Suprapubic skin (tissue), 4 donors: ENCODE data around the gene HES3. TPM values are rescaled to one million over a fixed set of nuclear protein-coding genes. Genes with fewer than 3 reads are reported as not detected.

Source experiments
- DNase-seq, 2 donors: peaks; one replicate each; pipeline ENCODE4 v3.0.0-alpha.2; 2019; ENCODE audit warnings: low spot score in 2 of 2
- H3K27ac ChIP-seq: fragments of 200-600 bp; sonication (generic); one replicate; pipeline ENCODE4 v1.5.1; 2019
- H3K27me3 ChIP-seq: fragments of 200-600 bp; sonication (generic); one replicate; pipeline ENCODE4 v1.5.1; 2019
- H3K36me3 ChIP-seq: fragments of 200-600 bp; sonication (generic); one replicate; pipeline ENCODE4 v1.5.1; 2019
- H3K4me1 ChIP-seq: fragments of 200-600 bp; sonication (generic); one replicate; pipeline ENCODE4 v1.5.1; 2019
- H3K4me3 ChIP-seq: fragments of 200-600 bp; sonication (generic); one replicate; pipeline ENCODE4 v1.5.1; 2019; ENCODE audit warnings: mild to moderate bottlenecking
- H3K9me3 ChIP-seq: fragments of 200-600 bp; sonication (generic); one replicate; pipeline ENCODE4 v1.5.1; 2019
- CTCF ChIP-seq, 2 donors: fragments of 200-600 bp in 1 of 2; fragments of 450-650 bp in 1 of 2; sonication (generic) in 1 of 2; IDR thresholded peaks; one replicate each; pipeline ENCODE4 v1.5.1; 2016 to 2019; ENCODE audit warnings: antibody characterized with exemption in 2 of 2, mild to moderate bottlenecking in 1 of 2, moderate library complexity in 1 of 2
- EP300 ChIP-seq: sonication (generic); formaldehyde crosslinking; IDR thresholded peaks from one replicate; pipeline ENCODE4 v1.6.1; 2017; ENCODE audit warnings: antibody characterized with exemption
- POLR2A ChIP-seq, 2 donors: fragments of 450-650 bp; IDR thresholded peaks; one replicate each; pipeline ENCODE4 v1.6.1; 2017; ENCODE audit warnings: antibody characterized with exemption in 2 of 2, mild to moderate bottlenecking in 2 of 2, moderate library complexity in 2 of 2
- POLR2AphosphoS5 ChIP-seq, 3 donors: sonication (generic); formaldehyde crosslinking; IDR thresholded peaks; one replicate each; pipeline ENCODE4 v1.6.1; 2017; ENCODE audit warnings: antibody characterized with exemption in 3 of 3
- WGBS: methylation state at CpG from one replicate; pipeline ENCODE4 v1.1.5; 2018; 5-methylcytosine and 5-hydroxymethylcytosine counted together
- total RNA-seq, 4 donors: library from RNA; depleted of rRNA; stranded (reverse); fragments of >200 nt; gene quantifications; one replicate each; pipeline ENCODE4 v1.1.0, GENCODE V29; 2016

HES3 gene
- total RNA-seq, 4 donors from 2014 or later: not detected

- H3K27me3 ChIP-seq: peaks cover 32% of the 10 kb centered on the region
- H3K27ac ChIP-seq: no peak overlapping the region
- peaks cover 43% of the 10 kb centered on the region for H3K4me1 ChIP-seq
- TF ChIP-seq POLR2AphosphoS5 (IDR thresholded peaks at IDR 0.05): no peak
- no peaks in the 10 kb centered on the region for H3K36me3 ChIP-seq
- 90% methylated on average over 10 of the region's 10 CpGs for WGBS
- no peak overlapping the region for H3K4me3 ChIP-seq
- no peak for DNase-seq
- no peaks in the 10 kb centered on the region for H3K9me3 ChIP-seq
Measured at GRCh38 chr1:6207921-6208320, 36.1 kb upstream of the HES3 start.

- WGBS: 7% methylated on average over 3 of the region's 99 CpGs
- no peaks in the 10 kb centered on the region for H3K36me3 ChIP-seq
- H3K4me1 ChIP-seq: peaks cover 43% of the 10 kb centered on the region
- peaks cover 32% of the 10 kb centered on the region for H3K27me3 ChIP-seq
- no peak for TF ChIP-seq POLR2AphosphoS5 (IDR thresholded peaks at IDR 0.05)
- peak; percentile 38 to 76 for TF ChIP-seq CTCF (IDR thresholded peaks at IDR 0.05)
- no peak overlapping the region for H3K27ac ChIP-seq
- DNase-seq: no peak
- H3K9me3 ChIP-seq: no peaks in the 10 kb centered on the region
- peak overlapping the region; percentile 51 for H3K4me3 ChIP-seq
Measured at GRCh38 chr1:6208723-6209660, 35.0 kb upstream of the HES3 start.

- no peak for DNase-seq
- Histone ChIP-seq H3K4me1 (peaks cover 40% of the 10 kb centered on the region), H3K9me3 (no peaks in the 10 kb centered on the region), H3K27me3 (peaks cover 32% of the 10 kb centered on the region), H3K4me3 (no peak overlapping the region), H3K36me3 (no peaks in the 10 kb centered on the region), H3K27ac (no peak overlapping the region)
- 75% methylated on average over 5 of the region's 17 CpGs for WGBS
- TF ChIP-seq POLR2AphosphoS5 (IDR thresholded peaks at IDR 0.05) (no peak), CTCF (IDR thresholded peaks at IDR 0.05) (no peak), POLR2A (IDR thresholded peaks at IDR 0.05) (no peak), EP300 (no peak)
Measured at GRCh38 chr1:6209661-6210580, 34.1 kb upstream of the HES3 start.

DNA sequence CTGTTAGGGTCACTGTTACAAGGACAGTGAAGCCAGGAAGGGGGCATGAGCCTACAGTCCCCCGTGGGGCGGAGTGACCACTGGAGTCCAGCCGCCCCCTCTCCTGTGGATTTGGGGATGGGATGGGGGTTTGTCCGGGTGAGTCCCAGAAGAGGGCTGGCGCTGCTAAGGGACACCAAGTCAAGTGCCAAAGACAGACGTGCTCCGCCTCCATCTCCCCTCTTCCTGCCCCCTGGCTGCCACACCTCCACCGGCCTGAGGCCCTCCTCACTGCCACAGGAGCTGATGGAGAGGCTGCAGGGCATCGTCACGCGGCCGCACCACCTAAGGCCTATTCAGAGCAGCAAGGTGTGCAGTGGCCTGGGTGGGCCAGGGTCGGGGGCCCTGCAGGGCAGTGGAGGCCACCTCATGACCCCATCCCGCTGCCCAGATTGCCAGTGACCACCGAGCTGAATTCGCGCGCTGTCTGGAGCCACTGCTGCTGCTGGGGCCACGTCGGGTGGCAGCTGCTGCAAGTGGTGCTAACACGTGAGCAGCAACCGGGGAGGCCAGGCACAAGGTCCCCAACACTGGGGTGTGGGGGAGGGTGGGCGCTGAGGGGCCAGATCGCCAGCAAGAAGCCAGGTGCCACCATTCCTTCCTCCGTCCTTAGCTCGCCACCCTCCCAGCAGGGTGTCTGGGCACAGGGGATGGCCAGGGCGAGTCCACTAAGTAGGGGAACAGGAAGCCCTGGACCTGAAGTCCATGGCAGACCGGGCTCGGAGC is 33.2 kb upstream of the HES3 start:
- no peaks in the 10 kb centered on the region for H3K36me3 ChIP-seq
- H3K27me3 ChIP-seq: peaks cover 28% of the 10 kb centered on the region
- H3K27ac ChIP-seq: no peak overlapping the region
- TF ChIP-seq EP300 (no peak), POLR2AphosphoS5 (IDR thresholded peaks at IDR 0.05) (no peak), POLR2A (IDR thresholded peaks at IDR 0.05) (no peak), CTCF (IDR thresholded peaks at IDR 0.05) (no peak)
- 98% methylated on average over 11 of the region's 29 CpGs for WGBS
- H3K4me3 ChIP-seq: no peak overlapping the region
- peaks cover 31% of the 10 kb centered on the region for H3K4me1 ChIP-seq
- H3K9me3 ChIP-seq: no peaks in the 10 kb centered on the region
- no peak for DNase-seq

- no peaks in the 10 kb centered on the region for H3K9me3 ChIP-seq
- 81% methylated on average over 14 of the region's 16 CpGs for WGBS
- H3K4me1 ChIP-seq: peaks cover 22% of the 10 kb centered on the region
- peaks cover 19% of the 10 kb centered on the region for H3K27me3 ChIP-seq
- H3K36me3 ChIP-seq: no peaks in the 10 kb centered on the region
- H3K4me3 ChIP-seq: no peak overlapping the region
- H3K27ac ChIP-seq: no peak overlapping the region
- TF ChIP-seq POLR2AphosphoS5 (IDR thresholded peaks at IDR 0.05) (no peak), CTCF (IDR thresholded peaks at IDR 0.05) (no peak), POLR2A (IDR thresholded peaks at IDR 0.05) (no peak), EP300 (no peak)
- DNase-seq: no peak
Measured at GRCh38 chr1:6211731-6212130, 32.2 kb upstream of the HES3 start.
